Activated CD8-positive, alpha-beta T cell treated with anti-CD3 and anti-CD28 coated beads, Interleukin-2, amount 10 ng/mL, durations not matched to agents 7 days and 5 days (primary cell): ENCODE data around the gene CKLF. TPM values are rescaled to one million over a fixed set of nuclear protein-coding genes. Genes with fewer than 3 reads are reported as not detected.
"Not testable (repeated sequence)": the region's sequence is repeated elsewhere in the genome, so short reads cannot be mapped to it uniquely, and the experiment has no call there.

Experiments used
- ATAC-seq: fragments of 150-1000 bp; cut with Tn5 transposase; one replicate; pipeline ENCODE4 v1.10.0; 2021; ENCODE audit warnings: moderate library complexity
- CTCF ChIA-PET: fragments of 350-600 bp; sonication (Branson Sonifier 250); formaldehyde crosslinking; loops from one replicate; lab custom pipeline; 2021; ENCODE audit warnings: antibody characterized with exemption; lab: Charles Lee
- POLR2A ChIA-PET: fragments of 350-600 bp; sonication (Branson Sonifier 250); formaldehyde crosslinking; loops from one replicate; lab custom pipeline; 2021; ENCODE audit warnings: antibody characterized with exemption; lab: Charles Lee
- DNase-seq: peaks from one replicate; pipeline ENCODE4 v3.0.0-alpha.2; 2020
- H3K27ac Mint-ChIP-seq: one replicate; pipeline ENCODE4 v1.8.0; 2021; ENCODE audit warnings: mild to moderate bottlenecking, mixed read lengths
- H3K27me3 Mint-ChIP-seq: one replicate; pipeline ENCODE4 v1.8.0; 2021; ENCODE audit warnings: low read depth, mixed read lengths
- H3K36me3 Mint-ChIP-seq: one replicate; pipeline ENCODE4 v1.8.0; 2021; ENCODE audit warnings: low read depth, mixed read lengths
- H3K4me1 Mint-ChIP-seq: one replicate; pipeline ENCODE4 v1.8.0; 2021; ENCODE audit warnings: low read depth, mixed read lengths
- H3K4me3 Mint-ChIP-seq: one replicate; pipeline ENCODE4 v1.8.0; 2021; ENCODE audit warnings: mild to moderate bottlenecking, mixed read lengths
- H3K9me3 Mint-ChIP-seq: one replicate; pipeline ENCODE4 v1.8.0; 2022; ENCODE audit warnings: mixed read lengths; ENCODE audit not compliant: insufficient read depth
- total RNA-seq, 2 experiments: library from RNA; stranded (reverse); gene quantifications; one replicate each; pipeline ENCODE4 v1.2.3, GENCODE V29; 2021

Gene CKLF
- total RNA-seq, 2 experiments from 2014 or later = 137 to 139 TPM

DNA sequence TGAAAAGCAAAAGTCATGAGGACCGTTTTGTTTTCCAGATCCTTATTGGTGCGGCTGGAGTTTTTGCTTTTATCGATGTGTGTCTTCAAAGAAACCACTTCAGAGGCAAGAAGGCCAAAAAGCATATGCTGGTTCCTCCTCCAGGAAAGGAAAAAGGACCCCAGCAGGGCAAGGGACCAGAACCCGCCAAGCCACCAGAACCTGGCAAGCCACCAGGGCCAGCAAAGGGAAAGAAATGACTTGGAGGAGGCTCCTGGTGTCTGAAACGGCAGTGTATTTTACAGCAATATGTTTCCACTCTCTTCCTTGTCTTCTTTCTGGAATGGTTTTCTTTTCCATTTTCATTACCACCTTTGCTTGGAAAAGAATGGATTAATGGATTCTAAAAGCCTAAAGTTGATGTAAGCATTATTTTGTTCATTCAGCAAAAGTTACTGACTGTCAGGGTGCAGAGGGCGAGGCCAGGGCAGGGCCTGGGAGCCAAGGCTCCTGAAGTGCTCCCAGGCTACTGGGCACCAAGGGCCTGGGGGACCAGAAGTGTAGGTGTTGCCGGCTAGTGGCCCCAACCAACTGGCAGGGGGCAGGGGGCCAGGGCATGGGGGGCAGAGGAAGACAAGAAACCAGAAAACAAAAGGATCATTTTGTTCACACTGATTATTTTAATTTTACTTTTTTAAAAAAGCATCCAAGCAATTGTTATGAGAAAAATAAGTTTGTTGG lies 35.7 kb downstream of the CKLF start:
- no peaks in the 10 kb centered on the region for H3K9me3 Mint-ChIP-seq
- no peaks in the 10 kb centered on the region for H3K36me3 Mint-ChIP-seq
- peak overlapping the region; percentile 66 for H3K4me3 Mint-ChIP-seq
- DNase-seq (no peak), ATAC-seq (no peak)
- CTCF ChIA-PET = interaction anchor here (1.4 to 3.1 kb wide), 8 partner anchors 11 to 182 kb away, joined by 3 to 57 read pairs (median 16); partner anchors contain the start of gene CKLF
- POLR2A ChIA-PET = no interaction called here
- no peaks in the 10 kb centered on the region for H3K27me3 Mint-ChIP-seq
- H3K27ac Mint-ChIP-seq = peak overlapping the region; percentile 77
- peaks cover 52% of the 10 kb centered on the region for H3K4me1 Mint-ChIP-seq

GRCh38 chr16:66588981-66589713 lies 36.8 kb downstream of the CKLF start:
- H3K27me3 Mint-ChIP-seq = no peaks in the 10 kb centered on the region
- ATAC-seq = peak; percentile 88
- H3K4me3 Mint-ChIP-seq = peak overlapping the region; percentile 55
- peaks cover 52% of the 10 kb centered on the region for H3K4me1 Mint-ChIP-seq
- no peaks in the 10 kb centered on the region for H3K36me3 Mint-ChIP-seq
- ChIA-PET CTCF (interaction anchor here (0.5 to 3.1 kb wide), 33 partner anchors 9 to 232 kb away, joined by 3 to 57 read pairs (median 7); partner anchors contain the start of genes CKLF, CMTM2 and CMTM3), POLR2A (interaction anchor here (2.3 to 2.5 kb wide), 2 partner anchors 15 to 36 kb away, joined by 16 to 21 read pairs; partner anchors contain the start of genes CKLF and CMTM3)
- H3K9me3 Mint-ChIP-seq = peaks cover 5% of the 10 kb centered on the region
- DNase-seq = peak; percentile 83
- H3K27ac Mint-ChIP-seq = peak overlapping the region; percentile 55

GRCh38 chr16:66590322-66590721 lies 37.9 kb downstream of the CKLF start:
- Mint-ChIP-seq H3K4me3 (peak overlapping the region; percentile 77), H3K4me1 (peaks cover 57% of the 10 kb centered on the region), H3K27me3 (no peaks in the 10 kb centered on the region), H3K27ac (peak overlapping the region; percentile 84), H3K9me3 (peaks cover 5% of the 10 kb centered on the region), H3K36me3 (no peaks in the 10 kb centered on the region)
- ATAC-seq = peak; percentile 64
- peak; percentile 58 for DNase-seq
- ChIA-PET POLR2A (interaction anchor here (2.3 to 2.5 kb wide), 2 partner anchors 14 to 38 kb away, joined by 16 to 21 read pairs; partner anchors contain the start of genes CKLF and CMTM3), CTCF (interaction anchor here (0.9 to 3.1 kb wide), 21 partner anchors 8 to 248 kb away, joined by 3 to 57 read pairs (median 7); partner anchors contain the start of genes CKLF, CMTM2 and CMTM3)

- no peak overlapping the region for H3K27ac Mint-ChIP-seq
- no peaks in the 10 kb centered on the region for H3K27me3 Mint-ChIP-seq
- ATAC-seq (no peak), DNase-seq (no peak)
- ChIA-PET POLR2A (interaction anchor here (2.3 to 2.5 kb wide), 2 partner anchors 13 to 38 kb away, joined by 16 to 21 read pairs; partner anchors contain the start of genes CKLF and CMTM3), CTCF (interaction anchor here (0.9 to 3.1 kb wide), 17 partner anchors 8 to 249 kb away, joined by 3 to 57 read pairs (median 12); partner anchors contain the start of genes CKLF, CMTM2 and CMTM3)
- no peaks in the 10 kb centered on the region for H3K36me3 Mint-ChIP-seq
- H3K4me1 Mint-ChIP-seq = peaks cover 54% of the 10 kb centered on the region
- H3K9me3 Mint-ChIP-seq = peaks cover 5% of the 10 kb centered on the region
- peak overlapping the region; percentile 77 for H3K4me3 Mint-ChIP-seq
These were observed 38.6 kb downstream of the CKLF start for GRCh38 chr16:66591018-66591417.

DNA sequence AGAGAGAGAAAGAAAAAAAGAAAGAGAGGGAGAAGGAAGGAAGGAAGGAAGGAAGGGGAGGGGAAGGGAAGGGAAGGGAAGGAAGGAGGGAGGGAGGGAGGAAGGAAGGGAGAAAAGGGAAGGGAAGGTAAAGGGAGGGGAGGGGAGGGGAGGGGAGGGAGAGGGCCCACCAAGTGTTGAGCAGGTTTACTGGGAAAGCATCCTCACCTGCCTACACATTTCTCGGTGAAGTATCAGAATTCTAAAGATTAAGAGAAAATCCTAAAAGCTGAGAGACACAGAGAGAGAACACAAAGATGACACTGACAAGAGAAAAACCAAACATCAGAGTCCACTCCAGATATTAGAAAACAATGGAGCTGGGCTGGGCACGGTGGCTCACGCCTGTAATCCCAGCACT lies 39.9 kb downstream of the CKLF start:
- Mint-ChIP-seq H3K36me3 (no peaks in the 10 kb centered on the region), H3K4me1 (peaks cover 58% of the 10 kb centered on the region), H3K4me3 (no peak overlapping the region), H3K27me3 (no peaks in the 10 kb centered on the region), H3K27ac (no peak overlapping the region), H3K9me3 (peaks cover 5% of the 10 kb centered on the region)
- DNase-seq (no peak), ATAC-seq (no peak)
- ChIA-PET CTCF (interaction anchor here (1.0 kb wide), 1 partner anchor 11 kb away, joined by 3 read pairs; no protein-coding TSS in a partner anchor), POLR2A (no interaction called here)

- no peak for DNase-seq
- CTCF ChIA-PET = no interaction called here
- peaks cover 5% of the 10 kb centered on the region for H3K9me3 Mint-ChIP-seq
- H3K27ac Mint-ChIP-seq = no peak overlapping the region
- no peaks in the 10 kb centered on the region for H3K27me3 Mint-ChIP-seq
- H3K36me3 Mint-ChIP-seq = no peaks in the 10 kb centered on the region
- no peak for ATAC-seq
- H3K4me3 Mint-ChIP-seq = no peak overlapping the region
- POLR2A ChIA-PET = no interaction called here
- peaks cover 58% of the 10 kb centered on the region for H3K4me1 Mint-ChIP-seq
These were observed 40.4 kb downstream of the CKLF start for GRCh38 chr16:66592814-66593213.

DNA sequence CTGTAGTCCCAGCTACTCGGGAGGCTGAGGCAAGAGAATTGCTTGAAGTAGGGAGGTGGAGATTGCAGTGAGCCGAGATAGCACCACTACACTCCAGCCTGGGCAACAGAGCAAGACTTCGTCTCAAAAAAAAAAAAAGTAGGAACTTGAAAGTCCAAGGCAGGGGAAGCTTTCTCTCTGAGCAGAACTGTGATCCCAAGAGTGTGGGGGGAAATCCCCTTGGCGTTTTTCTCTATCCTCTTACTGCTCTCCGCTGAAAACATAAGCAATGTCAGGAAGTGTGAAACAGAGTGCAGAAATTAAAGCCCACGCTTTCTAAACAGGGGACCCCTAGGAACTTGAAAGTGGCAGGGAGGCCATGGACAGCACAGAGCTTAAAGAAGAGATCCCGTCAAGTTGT lies 42.4 kb downstream of the CKLF start:
- ChIA-PET CTCF (interaction anchor here (0.8 to 1.8 kb wide), 3 partner anchors 9 to 236 kb away, joined by 3 to 4 read pairs (median 4); partner anchors contain the start of gene NAE1), POLR2A (no interaction called here)
- H3K36me3 Mint-ChIP-seq = peaks cover 2% of the 10 kb centered on the region
- ATAC-seq (no peak), DNase-seq (no peak)
- H3K4me1 Mint-ChIP-seq = peaks cover 58% of the 10 kb centered on the region
- no peaks in the 10 kb centered on the region for H3K27me3 Mint-ChIP-seq
- H3K27ac Mint-ChIP-seq = no peak overlapping the region
- H3K9me3 Mint-ChIP-seq = peaks cover 5% of the 10 kb centered on the region
- H3K4me3 Mint-ChIP-seq = no peak overlapping the region

DNA sequence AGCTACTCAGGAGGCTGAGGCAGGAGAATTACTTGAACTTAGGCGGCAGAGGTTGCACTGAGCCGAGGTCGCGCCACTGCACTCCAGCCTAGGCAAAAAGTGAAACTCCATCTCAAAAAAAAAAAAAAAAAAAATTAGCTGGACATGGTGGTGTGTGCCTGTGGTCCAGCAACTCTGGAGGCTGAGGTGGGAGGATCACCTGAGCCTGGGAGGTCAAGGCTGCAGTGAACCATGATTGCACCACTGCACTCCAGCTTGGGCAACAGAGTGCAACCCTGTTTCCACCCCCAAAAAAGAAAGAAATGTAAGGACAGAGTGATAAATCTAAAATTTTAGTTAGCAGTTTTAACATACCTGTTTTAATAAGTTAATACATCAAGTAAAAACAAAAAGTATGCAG lies 44.2 kb downstream of the CKLF start:
- POLR2A ChIA-PET = interaction anchor here (0.6 to 2.4 kb wide), 5 partner anchors 12 to 74 kb away, joined by 3 to 9 read pairs (median 4); partner anchors contain the start of genes CKLF and CMTM2

GRCh38 chr16:66596986-66597848 lies 44.8 kb downstream of the CKLF start:
- Mint-ChIP-seq H3K4me1 (peaks cover 51% of the 10 kb centered on the region), H3K4me3 (peak overlapping the region; percentile 61), H3K36me3 (peaks cover 15% of the 10 kb centered on the region), H3K27me3 (no peaks in the 10 kb centered on the region), H3K27ac (peak overlapping the region; percentile 92), H3K9me3 (peaks cover 5% of the 10 kb centered on the region)
- DNase-seq (peak; percentile 57), ATAC-seq (peak; percentile 45)
- ChIA-PET CTCF (interaction anchor here (1.2 to 4.2 kb wide), 8 partner anchors 8 to 190 kb away, joined by 3 to 25 read pairs (median 6); no protein-coding TSS in a partner anchor), POLR2A (interaction anchor here (0.6 to 2.4 kb wide), 6 partner anchors 11 to 189 kb away, joined by 4 to 9 read pairs (median 4); partner anchors contain the start of genes CKLF and CMTM2)

More for the DNA sequence above, 44.2 kb downstream of the CKLF start:
- Mint-ChIP-seq H3K4me1 (peaks cover 55% of the 10 kb centered on the region), H3K36me3 (peaks cover 12% of the 10 kb centered on the region), H3K27ac (peak overlapping the region; percentile 92)
- not testable (repeated sequence) for H3K27me3 Mint-ChIP-seq, H3K4me3 Mint-ChIP-seq, ATAC-seq, DNase-seq, H3K9me3 Mint-ChIP-seq
- CTCF ChIA-PET = interaction anchor here (1.8 to 4.2 kb wide), 4 partner anchors 10 to 54 kb away, joined by 5 to 24 read pairs (median 8); no protein-coding TSS in a partner anchor

DNA sequence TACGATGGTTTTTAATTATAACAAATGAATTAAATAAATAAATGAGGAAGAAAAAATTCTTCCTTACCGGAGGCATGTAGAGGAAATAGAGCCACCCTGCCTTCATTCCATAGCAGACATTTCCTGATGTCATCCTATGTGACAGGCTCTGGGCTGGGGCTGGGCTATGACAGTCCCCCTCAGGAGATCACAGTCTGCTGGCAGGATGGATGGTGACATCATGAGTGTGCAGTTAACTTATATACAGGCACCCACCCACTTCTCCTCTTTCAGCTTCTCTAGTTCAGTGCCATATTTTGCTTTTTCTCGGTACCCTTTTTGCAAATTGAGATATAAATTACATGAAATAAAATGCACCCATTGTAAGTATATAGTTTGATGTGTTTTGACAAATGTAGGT lies 45.7 kb downstream of the CKLF start:
- no peaks in the 10 kb centered on the region for H3K27me3 Mint-ChIP-seq
- H3K27ac Mint-ChIP-seq = peak overlapping the region; percentile 92
- DNase-seq (peak; percentile 64), ATAC-seq (peak; percentile 70)
- POLR2A ChIA-PET = interaction anchor here (0.6 to 2.4 kb wide), 8 partner anchors 10 to 190 kb away, joined by 3 to 9 read pairs (median 4); partner anchors contain the start of genes CKLF and CMTM2
- peaks cover 58% of the 10 kb centered on the region for H3K4me1 Mint-ChIP-seq
- peaks cover 5% of the 10 kb centered on the region for H3K9me3 Mint-ChIP-seq
- H3K36me3 Mint-ChIP-seq = peaks cover 15% of the 10 kb centered on the region
- H3K4me3 Mint-ChIP-seq = peak overlapping the region; percentile 30
- CTCF ChIA-PET = interaction anchor here (0.6 to 4.2 kb wide), 10 partner anchors 8 to 270 kb away, joined by 3 to 25 read pairs (median 6); no protein-coding TSS in a partner anchor
